Measurements from ENCODE around the gene DNAH2. TPM values are rescaled to one million over a fixed set of nuclear protein-coding genes. Genes with fewer than 3 reads are reported as not detected.

The DNAH2 gene
- total and polyA plus RNA-seq, 9 of the 15 experiments (the other 6 are each of a cell fraction or from before 2014, with no cell fraction given), result 0.03 TPM; not detected in 8

- H3K4me2 ChIP-seq (ENCODE audit: insufficient read depth, low read length), result no peak overlapping the region
- H3K79me2 ChIP-seq (ENCODE audit: control insufficient read depth, insufficient read depth, low read length), result no peaks in the 10 kb centered on the region
- no peak overlapping the region for H2AFZ ChIP-seq (ENCODE audit: low read depth, low read length)
- H3K27ac ChIP-seq (ENCODE audit: extremely low read depth, low read depth, low read length), result no peak overlapping the region
- ChIA-PET POLR2A (interaction anchor here (0.7 to 2.2 kb wide), 4 partner anchors 8 to 16 kb away, joined by 3 to 13 read pairs (median 6); partner anchors contain the start of gene NAA38), CTCF (ENCODE audit: low intra/inter-chr PET ratio) (no interaction called here)
- WGBS (ENCODE audit: insufficient coverage, low coverage, missing lambda C conversion rate), result 65% methylated on average over 4 of the region's 4 CpGs
- H3K27me3 ChIP-seq (ENCODE audit: control insufficient read depth in 2 of 2, insufficient read depth in 2 of 2, low read length in 2 of 2), result no peaks in the 10 kb centered on the region
- no TSS peak for BruUV-seq (replicated peaks)
- no peaks in the 10 kb centered on the region for H3K9me1 ChIP-seq (ENCODE audit: control insufficient read depth, insufficient read depth, low read length)
- no peaks in the 10 kb centered on the region for H3K4me1 ChIP-seq (replicated peaks in 1 of 2; ENCODE audit: control insufficient read depth in 2 of 2, insufficient read depth in 2 of 2, low read length in 2 of 2)
- H3K36me3 ChIP-seq (ENCODE audit: control insufficient read depth, insufficient read depth, low read length), result peaks cover 24% of the 10 kb centered on the region; the same call in 2 of the 3 replicates
- ATAC-seq, result no peak
- no peaks in the 10 kb centered on the region for H3K9me3 ChIP-seq (replicated peaks; ENCODE audit: control insufficient read depth, insufficient read depth, low read depth, low read length)
- no peak overlapping the region for H3K9ac ChIP-seq (ENCODE audit: insufficient read depth in 1 of 2, low read depth in 2 of 2, low read length in 2 of 2)
- H4K20me1 ChIP-seq (replicated peaks; ENCODE audit: control insufficient read depth, insufficient read depth, low read length), result no peaks in the 10 kb centered on the region
- intact Hi-C loops (cut with micrococcal nuclease) (no loop called here), in situ Hi-C loops (cut with MboI) (no loop called here)
- no peak for FAIRE-seq
- no peak for DNase-seq (ENCODE audit: extremely low read depth in 1 of 4, low spot score in 3 of 4)
- no peak overlapping the region for H3K4me3 ChIP-seq
- TF ChIP-seq MTA2 (IDR thresholded peaks at IDR 0.05; ENCODE audit: low read depth) (no peak), ZNF354B (CRISPR knock-in tag; IDR thresholded peaks at IDR 0.05) (no peak), SP2 (IDR thresholded peaks at IDR 0.05; ENCODE audit: extremely low read depth, low read depth, low read length, poor library complexity, severe bottlenecking) (no peak), LEF1 (IDR thresholded peaks at IDR 0.05) (no peak), ZBTB40 (IDR thresholded peaks at IDR 0.05) (no peak), ZBTB40 (CRISPR knock-in tag; IDR thresholded peaks at IDR 0.05) (no peak), HOMEZ (CRISPR knock-in tag; IDR thresholded peaks at IDR 0.05) (no peak), RAD21 (CRISPR knock-in tag; conservative IDR thresholded peaks at IDR 0.05 in 1 of 2, IDR thresholded peaks at IDR 0.05 in 1 of 2) (no peak), CXXC5 (CRISPR knock-in tag; IDR thresholded peaks at IDR 0.05) (no peak), ZNF830 (CRISPR knock-in tag; IDR thresholded peaks at IDR 0.05) (no peak), SPI1 (IDR thresholded peaks at IDR 0.05; ENCODE audit: borderline replicate concordance, low read depth, low read length) (no peak), BACH1 (tag; IDR thresholded peaks at IDR 0.05) (no peak), ZNF3 (CRISPR knock-in tag; IDR thresholded peaks at IDR 0.05) (no peak), MTA3 (IDR thresholded peaks at IDR 0.05; ENCODE audit: borderline replicate concordance) (no peak)
These were observed 155.5 kb downstream of the DNAH2 start for GRCh38 chr17:7873051-7873450.

All from K562 (cell line).